MCF 10A (cell line): Measurements from ENCODE around the gene FUNDC2. TPM values are rescaled to one million over a fixed set of nuclear protein-coding genes. Genes with fewer than 3 reads are reported as not detected.

Experiments used
- BruUV-seq: library from RNA; stranded (reverse); fragments of 400-500 nt; replicated peaks from 2 replicates; lab custom pipeline; 2021; lab: Mats Ljungman, UMichigan
- CTCF ChIA-PET: fragments of 300-600 bp; sonication (Branson Sonifier 250); formaldehyde crosslinking; extraction: SDS; loops from one replicate; lab custom pipeline; 2021; ENCODE audit warnings: antibody characterized with exemption, inconsistent platforms; lab: Yijun Ruan, JAX
- POLR2A ChIA-PET: fragments of 300-600, 350-650 bp; sonication (Branson Sonifier 250); formaldehyde crosslinking; extraction: SDS; loops from one replicate; lab custom pipeline; 2020; ENCODE audit warnings: antibody characterized with exemption, inconsistent platforms; lab: Yijun Ruan, JAX
- DNase-seq: peaks from one replicate; pipeline ENCODE4 v3.0.0-alpha.2; 2018; ENCODE audit not compliant: unreplicated experiment
- H3K27ac Mint-ChIP-seq: one replicate; pipeline ENCODE4 v1.8.0; 2022; ENCODE audit warnings: mild to moderate bottlenecking, low read depth, mixed read lengths; ENCODE audit not compliant: unreplicated experiment
- H3K27me3 Mint-ChIP-seq: one replicate; pipeline ENCODE4 v1.8.0; 2022; ENCODE audit warnings: mixed read lengths; ENCODE audit not compliant: insufficient read depth, unreplicated experiment
- H3K36me3 Mint-ChIP-seq: one replicate; pipeline ENCODE4 v1.8.0; 2022; ENCODE audit warnings: mild to moderate bottlenecking, moderate library complexity, mixed read lengths; ENCODE audit not compliant: insufficient read depth, unreplicated experiment
- H3K4me1 Mint-ChIP-seq: one replicate; pipeline ENCODE4 v1.8.0; 2022; ENCODE audit warnings: mixed read lengths; ENCODE audit not compliant: insufficient read depth, unreplicated experiment
- H3K4me3 Mint-ChIP-seq: one replicate; pipeline ENCODE4 v1.8.0; 2022; ENCODE audit warnings: mild to moderate bottlenecking, moderate library complexity, mixed read lengths; ENCODE audit not compliant: unreplicated experiment
- H3K9me3 Mint-ChIP-seq: one replicate; pipeline ENCODE4 v1.8.0; 2022; ENCODE audit warnings: mixed read lengths; ENCODE audit not compliant: unreplicated experiment
- CTCF ChIP-seq: fragments of 200-600 bp; IDR thresholded peaks from one replicate; pipeline ENCODE4 v1.8.0; 2022; ENCODE audit warnings: antibody characterized with exemption, mild to moderate bottlenecking; ENCODE audit not compliant: unreplicated experiment
- intact Hi-C: fragments of 100-400 bp; cut with micrococcal nuclease; formaldehyde crosslinking; loops from 2 replicates; pipeline ENCODE4 v1.14.1; 2022
- total RNA-seq: library from RNA; stranded (reverse); gene quantifications from 2 replicates; pipeline ENCODE4 v1.2.3, GENCODE V29; 2022

Gene FUNDC2
- total RNA-seq, 1 experiment from 2014 or later, result 54.8 TPM

GRCh38 chrX:155031657-155032056 lies 5.0 kb downstream of the FUNDC2 start:
- TF ChIP-seq CTCF, result no peak
- no TSS peak for BruUV-seq
- Mint-ChIP-seq H3K9me3 (no peaks in the 10 kb centered on the region), H3K27me3 (peaks cover 11% of the 10 kb centered on the region), H3K27ac (no peak overlapping the region), H3K4me1 (peaks cover 6% of the 10 kb centered on the region), H3K36me3 (peaks cover 19% of the 10 kb centered on the region), H3K4me3 (no peak overlapping the region)
- no peak for DNase-seq
- intact Hi-C loops, result no loop called here
- ChIA-PET CTCF (interaction anchor here (0.7 to 0.8 kb wide), 2 partner anchors 29 to 247 kb away, joined by 4 read pairs; no protein-coding TSS in a partner anchor), POLR2A (no interaction called here)

- intact Hi-C loops, result no loop called here
- TF ChIP-seq CTCF, result no peak
- Mint-ChIP-seq H3K9me3 (peaks cover 11% of the 10 kb centered on the region), H3K27me3 (peaks cover 19% of the 10 kb centered on the region), H3K27ac (no peak overlapping the region), H3K36me3 (peaks cover 24% of the 10 kb centered on the region), H3K4me3 (no peak overlapping the region), H3K4me1 (no peaks in the 10 kb centered on the region)
- ChIA-PET POLR2A (interaction anchor here (0.9 to 1.9 kb wide), 2 partner anchors 9 to 96 kb away, joined by 3 to 5 read pairs; partner anchors contain the start of gene FUNDC2), CTCF (interaction anchor here (0.6 to 1.0 kb wide), 2 partner anchors 11 to 24 kb away, joined by 3 read pairs; no protein-coding TSS in a partner anchor)
- no peak for DNase-seq
- BruUV-seq, result no TSS peak
Measured at GRCh38 chrX:155035688-155036087, 9.0 kb downstream of the FUNDC2 start.

GRCh38 chrX:155046129-155046810 lies 19.6 kb downstream of the FUNDC2 start:
- CTCF ChIA-PET, result interaction anchor here (0.8 to 1.4 kb wide), 5 partner anchors 10 to 61 kb away, joined by 3 to 9 read pairs (median 4); no protein-coding TSS in a partner anchor
- H3K27me3 Mint-ChIP-seq, result peaks cover 52% of the 10 kb centered on the region
- intact Hi-C loops, result no loop called here
- no peak for DNase-seq
- H3K27ac Mint-ChIP-seq, result no peak overlapping the region
- peaks cover 7% of the 10 kb centered on the region for H3K4me1 Mint-ChIP-seq
- H3K4me3 Mint-ChIP-seq, result no peak overlapping the region
- TF ChIP-seq CTCF, result no peak
- POLR2A ChIA-PET, result interaction anchor here (1.4 kb wide), 1 partner anchor 19 kb away, joined by 4 read pairs; the partner anchor contains the start of gene FUNDC2
- no TSS peak for BruUV-seq
- H3K9me3 Mint-ChIP-seq, result no peaks in the 10 kb centered on the region
- H3K36me3 Mint-ChIP-seq, result peaks cover 14% of the 10 kb centered on the region

GRCh38 chrX:155046811-155047528 lies 20.3 kb downstream of the FUNDC2 start:
- intact Hi-C loops, result no loop called here
- no peak overlapping the region for H3K27ac Mint-ChIP-seq
- H3K4me1 Mint-ChIP-seq, result peaks cover 7% of the 10 kb centered on the region
- DNase-seq, result no peak
- peaks cover 52% of the 10 kb centered on the region for H3K27me3 Mint-ChIP-seq
- peaks cover 17% of the 10 kb centered on the region for H3K36me3 Mint-ChIP-seq
- ChIA-PET POLR2A (interaction anchor here (1.4 kb wide), 1 partner anchor 20 kb away, joined by 4 read pairs; the partner anchor contains the start of gene FUNDC2), CTCF (interaction anchor here (0.8 to 1.4 kb wide), 4 partner anchors 10 to 62 kb away, joined by 3 to 9 read pairs (median 5); no protein-coding TSS in a partner anchor)
- no peak for TF ChIP-seq CTCF
- BruUV-seq, result no TSS peak
- H3K9me3 Mint-ChIP-seq, result no peaks in the 10 kb centered on the region
- H3K4me3 Mint-ChIP-seq, result no peak overlapping the region
